Measurements from ENCODE around the gene VPS13C.

Gene VPS13C

DNA sequence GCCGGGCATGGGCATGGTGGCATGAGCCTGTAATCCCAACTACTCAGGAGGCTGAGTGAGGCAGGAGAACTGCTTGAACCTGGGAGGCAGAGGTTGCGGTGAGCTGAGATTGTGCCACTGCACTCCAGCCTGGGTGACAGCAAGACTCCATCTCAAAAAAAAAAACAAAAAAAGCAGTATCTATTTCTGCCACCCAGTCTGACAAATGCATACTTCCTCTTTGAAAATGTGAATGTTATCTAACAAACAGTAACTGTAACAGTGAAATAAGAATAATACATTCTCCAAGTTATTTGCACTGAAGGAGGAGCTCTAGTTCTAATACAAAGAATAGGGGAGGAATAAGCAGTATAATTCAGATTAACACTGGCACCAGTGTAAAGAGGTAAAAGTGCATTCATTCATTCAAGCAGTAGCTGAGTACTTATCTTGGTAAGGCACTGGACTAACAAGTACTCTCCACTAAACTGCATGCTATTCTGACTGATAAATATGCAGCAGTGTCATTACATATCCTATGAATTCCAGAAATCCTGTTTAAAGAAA is 12.9 kb downstream of the VPS13C start:
- H3K4me3 ChIP-seq (replicated peaks; ENCODE audit: low read depth, low read length) = no peak overlapping the region
- TF ChIP-seq, protein P1, sequence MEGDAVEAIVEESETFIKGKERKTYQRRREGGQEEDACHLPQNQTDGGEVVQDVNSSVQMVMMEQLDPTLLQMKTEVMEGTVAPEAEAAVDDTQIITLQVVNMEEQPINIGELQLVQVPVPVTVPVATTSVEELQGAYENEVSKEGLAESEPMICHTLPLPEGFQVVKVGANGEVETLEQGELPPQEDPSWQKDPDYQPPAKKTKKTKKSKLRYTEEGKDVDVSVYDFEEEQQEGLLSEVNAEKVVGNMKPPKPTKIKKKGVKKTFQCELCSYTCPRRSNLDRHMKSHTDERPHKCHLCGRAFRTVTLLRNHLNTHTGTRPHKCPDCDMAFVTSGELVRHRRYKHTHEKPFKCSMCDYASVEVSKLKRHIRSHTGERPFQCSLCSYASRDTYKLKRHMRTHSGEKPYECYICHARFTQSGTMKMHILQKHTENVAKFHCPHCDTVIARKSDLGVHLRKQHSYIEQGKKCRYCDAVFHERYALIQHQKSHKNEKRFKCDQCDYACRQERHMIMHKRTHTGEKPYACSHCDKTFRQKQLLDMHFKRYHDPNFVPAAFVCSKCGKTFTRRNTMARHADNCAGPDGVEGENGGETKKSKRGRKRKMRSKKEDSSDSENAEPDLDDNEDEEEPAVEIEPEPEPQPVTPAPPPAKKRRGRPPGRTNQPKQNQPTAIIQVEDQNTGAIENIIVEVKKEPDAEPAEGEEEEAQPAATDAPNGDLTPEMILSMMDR (IDR thresholded peaks at IDR 0.05; ENCODE audit: low read length, missing control alignments) = no peak
- DNase-seq (ENCODE audit: low read depth) = no peak

DNA sequence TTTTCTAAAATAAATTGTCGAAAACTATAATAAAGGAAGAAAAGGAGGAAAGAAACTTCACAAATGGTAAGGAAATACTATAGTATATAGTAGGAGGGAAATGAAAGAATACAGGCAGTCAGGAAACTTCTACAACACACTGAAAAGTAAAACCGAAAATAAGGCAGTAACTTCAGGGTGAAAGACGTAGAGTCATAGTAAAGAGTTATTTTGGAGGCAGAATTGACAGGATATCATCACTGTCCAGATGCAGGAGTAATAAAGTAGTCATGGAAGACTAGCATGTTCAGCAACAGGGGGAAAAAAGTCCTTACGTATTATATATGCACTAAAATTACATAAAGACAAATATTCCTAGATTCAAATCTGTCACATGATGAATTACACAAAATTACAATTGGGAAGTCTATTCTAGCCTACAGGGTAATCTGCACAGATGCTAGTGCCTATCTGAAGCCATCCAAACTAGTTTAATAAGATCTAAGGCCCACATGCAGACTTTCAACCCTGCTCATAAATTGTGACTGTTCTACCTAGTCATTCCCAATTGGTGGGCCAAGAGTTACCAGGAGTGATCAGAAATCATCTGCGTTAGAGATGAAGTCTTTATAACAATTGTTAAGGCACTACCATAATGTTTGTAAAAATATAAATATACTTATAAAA is 14.0 kb downstream of the VPS13C start:
- TF ChIP-seq, protein P1 (IDR thresholded peaks at IDR 0.05; ENCODE audit: low read length, missing control alignments) = no peak
- H3K4me3 ChIP-seq (replicated peaks; ENCODE audit: low read depth, low read length) = no peak overlapping the region
- DNase-seq (ENCODE audit: low read depth) = no peak

DNA sequence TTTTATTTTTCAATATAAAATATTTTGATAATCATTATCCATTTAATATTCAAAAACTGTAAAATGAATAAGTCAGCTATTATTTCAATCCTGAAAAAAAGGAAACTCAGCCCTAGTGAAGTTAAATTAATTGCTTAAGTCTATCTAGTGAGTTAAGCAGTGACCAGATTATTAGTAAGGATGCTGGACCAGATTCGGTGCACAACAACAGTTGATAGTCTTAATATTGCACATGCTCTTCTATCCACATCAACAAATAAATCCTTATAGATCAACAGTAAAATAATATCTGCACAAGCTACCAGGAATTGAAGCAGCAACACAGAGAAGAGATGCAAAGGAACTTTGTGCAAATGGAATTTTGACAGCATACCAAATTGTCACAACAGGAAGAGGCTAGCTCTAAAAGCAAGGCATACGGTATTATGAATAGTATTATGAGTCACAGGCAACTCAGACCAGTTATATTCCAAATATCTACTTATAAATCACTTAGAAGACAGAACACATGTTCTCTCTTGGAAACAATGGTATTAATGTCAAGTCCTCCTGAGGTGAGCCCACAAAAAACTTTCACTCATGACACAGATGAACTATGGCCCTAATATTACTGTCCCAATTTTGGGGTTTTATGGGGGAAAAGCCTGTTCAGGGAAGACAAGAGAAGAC is 24.9 kb downstream of the VPS13C start:
- peak; percentile 69 for DNase-seq (ENCODE audit: low read depth)
- TF ChIP-seq, protein P1 (IDR thresholded peaks at IDR 0.05; ENCODE audit: low read length, missing control alignments) = no peak
- no peak overlapping the region for H3K4me3 ChIP-seq (replicated peaks; ENCODE audit: low read depth, low read length)

DNA sequence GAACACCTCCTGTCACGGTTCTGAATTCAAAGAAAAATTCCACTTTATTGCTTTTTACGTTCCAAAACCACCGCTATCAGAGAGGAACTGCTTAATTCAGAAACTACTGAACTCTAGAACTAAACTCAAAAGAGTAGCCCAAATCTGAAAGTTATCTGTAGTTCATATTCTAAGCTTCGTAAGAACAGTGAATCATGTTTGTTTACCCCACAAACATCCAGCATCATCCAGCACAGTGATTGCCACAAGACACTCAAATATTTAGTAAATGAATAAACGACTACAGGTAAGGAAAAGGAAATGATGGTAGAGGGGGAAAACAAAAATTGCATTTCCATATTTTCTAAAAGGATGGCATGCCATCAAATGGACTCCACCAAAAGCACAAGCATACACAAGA is 32.3 kb downstream of the VPS13C start:
- TF ChIP-seq, protein P1 (IDR thresholded peaks at IDR 0.05; ENCODE audit: low read length, missing control alignments) = no peak
- no peak for DNase-seq (ENCODE audit: low read depth)

DNA sequence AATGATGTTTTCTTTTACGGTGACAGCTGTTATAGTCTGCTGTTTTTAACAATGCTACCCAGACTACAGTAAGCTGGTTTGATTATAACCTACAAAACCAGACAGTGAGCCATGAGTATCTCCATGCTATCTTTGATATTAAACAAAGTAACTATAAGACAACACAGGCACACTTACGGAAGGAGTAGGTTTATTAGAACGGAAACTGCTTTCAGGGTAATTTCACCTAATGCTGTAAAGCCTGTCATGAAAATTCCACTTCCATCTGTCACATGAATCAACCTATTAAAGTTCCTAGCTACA is 33.0 kb downstream of the VPS13C start:
- no peak overlapping the region for H3K4me3 ChIP-seq (replicated peaks; ENCODE audit: low read depth, low read length)
- DNase-seq (ENCODE audit: low read depth) = no peak
- TF ChIP-seq, protein P1 (IDR thresholded peaks at IDR 0.05; ENCODE audit: low read length, missing control alignments) = no peak

More for the DNA sequence above, 32.3 kb downstream of the VPS13C start:
- no peak overlapping the region for H3K4me3 ChIP-seq (replicated peaks; ENCODE audit: low read depth, low read length)

DNA sequence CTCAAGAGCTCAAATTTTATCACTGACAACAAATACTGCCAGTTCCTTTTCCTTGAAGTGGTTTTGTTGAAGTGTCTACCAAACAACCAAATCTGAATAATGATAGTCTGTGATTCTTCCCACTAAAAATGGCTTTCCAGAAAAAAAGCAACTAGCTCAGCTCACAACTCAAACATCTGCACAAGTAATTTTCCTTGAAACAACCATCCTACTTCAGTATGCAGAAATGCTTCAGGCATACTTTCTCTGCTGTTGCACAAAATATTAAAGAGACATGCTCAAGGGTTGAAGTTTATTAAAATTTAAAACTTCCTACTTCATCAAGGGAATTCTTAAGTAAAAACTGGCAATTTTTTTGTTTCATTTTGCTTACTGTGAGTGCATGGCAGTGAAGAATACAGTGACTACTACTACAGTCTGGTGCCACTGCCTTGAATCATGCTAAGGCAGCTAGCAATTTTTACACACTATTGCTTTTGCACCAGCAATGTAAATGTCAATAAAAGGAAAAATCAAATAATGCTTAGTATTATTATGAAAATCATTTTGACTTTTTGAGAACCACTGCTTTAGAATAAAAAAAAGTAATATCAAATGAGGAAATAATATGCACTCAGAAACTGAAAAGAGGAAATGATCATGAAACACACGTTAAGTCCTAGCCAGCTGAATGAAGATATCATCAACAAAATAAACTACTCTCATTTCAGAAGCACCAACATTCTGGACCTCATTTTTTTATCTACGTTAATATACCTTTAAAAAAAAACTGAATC is 33.6 kb downstream of the VPS13C start:
- H3K4me3 ChIP-seq (replicated peaks; ENCODE audit: low read depth, low read length) = no peak overlapping the region
- TF ChIP-seq, protein P1 (IDR thresholded peaks at IDR 0.05; ENCODE audit: low read length, missing control alignments) = no peak
- DNase-seq (ENCODE audit: low read depth) = no peak

Data from fibroblast of pulmonary artery (primary cell).